WTC11 (cell line): ENCODE measurements around the gene RNF181. TPM values are rescaled to one million over a fixed set of nuclear protein-coding genes. Genes with fewer than 3 reads are reported as not detected.

ENCODE experiments used
- ATAC-seq: fragments of 200-7000 bp; cut with Tn5 transposase; 2 replicates; pipeline ENCODE4 v1.10.0; 2021; ENCODE audit warnings: mild to moderate bottlenecking, moderate library complexity
- CTCF ChIA-PET: fragments of 300-600 bp; sonication (Branson Sonifier 250); formaldehyde crosslinking; loops from one replicate; lab custom pipeline; 2021; ENCODE audit warnings: antibody characterized with exemption; lab: Charles Lee
- POLR2A ChIA-PET: fragments of 350-600 bp; sonication (Branson Sonifier 250); formaldehyde crosslinking; loops from one replicate; lab custom pipeline; 2021; ENCODE audit warnings: antibody characterized with exemption; lab: Charles Lee
- DNase-seq: peaks from one replicate; pipeline ENCODE4 v3.0.0; 2021; ENCODE audit warnings: low spot score
- H3K27ac Mint-ChIP-seq: 2 replicates; pipeline ENCODE4 v1.8.0; 2021; ENCODE audit warnings: mixed read lengths
- H3K27me3 Mint-ChIP-seq: 2 replicates; pipeline ENCODE4 v1.8.0; 2021; ENCODE audit warnings: low read depth, mild to moderate bottlenecking, moderate library complexity, mixed read lengths
- H3K36me3 Mint-ChIP-seq: 2 replicates; pipeline ENCODE4 v1.8.0; 2021; ENCODE audit warnings: mixed read lengths
- H3K4me1 Mint-ChIP-seq: 2 replicates; pipeline ENCODE4 v1.8.0; 2022; ENCODE audit warnings: mixed read lengths
- H3K4me3 Mint-ChIP-seq: 2 replicates; pipeline ENCODE4 v1.8.0; 2021; ENCODE audit warnings: mild to moderate bottlenecking, moderate library complexity, mixed read lengths
- H3K9me3 Mint-ChIP-seq: 2 replicates; pipeline ENCODE4 v1.8.0; 2021; ENCODE audit warnings: mixed read lengths
- ATF2 ChIP-seq: sonication (generic); formaldehyde crosslinking; IDR thresholded peaks from 2 replicates; pipeline ENCODE4 v1.8.1; 2022; ENCODE audit warnings: low read depth, missing genetic modification reagents, borderline replicate concordance
- E2F1 ChIP-seq: sonication (generic); formaldehyde crosslinking; IDR thresholded peaks from 2 replicates; pipeline ENCODE4 v1.8.0; 2022; ENCODE audit warnings: mild to moderate bottlenecking, missing genetic modification reagents
- ETV6 ChIP-seq: sonication (generic); formaldehyde crosslinking; IDR thresholded peaks from 2 replicates; pipeline ENCODE4 v1.8.1; 2022; ENCODE audit warnings: mild to moderate bottlenecking, missing genetic modification reagents
- GRHL2 ChIP-seq: fragments of 250-450 bp; sonication (Bioruptor Pico); IDR thresholded peaks from 2 replicates; pipeline ENCODE4 v1.8.0; 2022; ENCODE audit warnings: mild to moderate bottlenecking, moderate library complexity; ENCODE audit not compliant: insufficient replicate concordance, severe bottlenecking
- SMAD3 ChIP-seq: sonication (generic); formaldehyde crosslinking; IDR thresholded peaks from 2 replicates; pipeline ENCODE4 v1.8.0; 2022; ENCODE audit warnings: missing genetic modification reagents, mild to moderate bottlenecking, borderline replicate concordance
- STAT6 ChIP-seq: sonication (generic); formaldehyde crosslinking; conservative IDR thresholded peaks from 2 replicates; pipeline ENCODE4 v1.8.1; 2023; ENCODE audit warnings: mild to moderate bottlenecking, low read depth, missing genetic modification reagents, moderate library complexity
- TEAD4 ChIP-seq: sonication (generic); formaldehyde crosslinking; IDR thresholded peaks from 2 replicates; pipeline ENCODE4 v1.8.0; 2022; ENCODE audit warnings: mild to moderate bottlenecking, missing genetic modification reagents
- ZNF232 ChIP-seq: sonication (generic); formaldehyde crosslinking; IDR thresholded peaks from 2 replicates; pipeline ENCODE4 v1.8.0; 2022; ENCODE audit warnings: mild to moderate bottlenecking, missing genetic modification reagents
- ZNF423 ChIP-seq: fragments of 250-450 bp; sonication (Bioruptor Pico); IDR thresholded peaks from 2 replicates; pipeline ENCODE4 v2.1.2; 2022; ENCODE audit warnings: mild to moderate bottlenecking, moderate library complexity
- ZNF671 ChIP-seq: fragments of 250-450 bp; sonication (Bioruptor Pico); IDR thresholded peaks from 2 replicates; pipeline ENCODE4 v1.8.0; 2021; ENCODE audit warnings: mild to moderate bottlenecking
- ZSCAN18 ChIP-seq: fragments of 250-450 bp; sonication (Bioruptor Pico); IDR thresholded peaks from 2 replicates; pipeline ENCODE4 v2.1.2; 2022; ENCODE audit warnings: mild to moderate bottlenecking, moderate library complexity
- total RNA-seq: library from RNA; stranded (reverse); gene quantifications from 3 replicates; pipeline ENCODE4 v1.2.3, GENCODE V29; 2021

Gene RNF181
- total RNA-seq, 1 experiment from 2014 or later, result 95.4 TPM

- CTCF ChIA-PET, result no interaction called here
- POLR2A ChIA-PET, result interaction anchor here (1.0 kb wide), 1 partner anchor 29 kb away, joined by 3 read pairs; no protein-coding TSS in a partner anchor
- Mint-ChIP-seq H3K36me3 (peaks cover 24% of the 10 kb centered on the region), H3K9me3 (no peaks in the 10 kb centered on the region), H3K27ac (peak overlapping the region; percentile 57; the same call in 1 of the 2 replicates), H3K4me3 (no peak overlapping the region), H3K4me1 (peaks cover 19% of the 10 kb centered on the region), H3K27me3 (no peaks in the 10 kb centered on the region)
- TF ChIP-seq ZNF671, result no peak
- no peak for TF ChIP-seq ETV6 (CRISPR knock-in tag)
- TF ChIP-seq GRHL2, result no peak
- TF ChIP-seq ZNF423 (CRISPR knock-in tag), result no peak
- no peak for TF ChIP-seq ZNF232 (CRISPR knock-in tag)
- TF ChIP-seq ZSCAN18 (CRISPR knock-in tag), result no peak
- no peak for TF ChIP-seq STAT6 (CRISPR knock-in tag)
- TF ChIP-seq ATF2 (CRISPR knock-in tag), result no peak
- no peak for ATAC-seq
- no peak for DNase-seq
These were observed 12.0 kb downstream of the RNF181 start for GRCh38 chr2:85607268-85608215.

- Mint-ChIP-seq H3K4me1 (peaks cover 4% of the 10 kb centered on the region; the same call in 1 of the 2 replicates), H3K4me3 (peak overlapping the region; percentile 98), H3K36me3 (peaks cover 24% of the 10 kb centered on the region), H3K27ac (peak overlapping the region; percentile 96), H3K9me3 (no peaks in the 10 kb centered on the region), H3K27me3 (no peaks in the 10 kb centered on the region)
- POLR2A ChIA-PET, result interaction anchor here (0.6 to 1.4 kb wide), 7 partner anchors 9 to 193 kb away, joined by 3 to 8 read pairs (median 4); partner anchors contain the start of genes GGCX, SH2D6, TMEM150A and VAMP8
- CTCF ChIA-PET, result interaction anchor here (0.7 to 2.9 kb wide), 5 partner anchors 8 to 158 kb away, joined by 3 to 17 read pairs (median 3); partner anchors contain the start of gene TMEM150A
- DNase-seq, result no peak
- TF ChIP-seq E2F1, result no peak
- TF ChIP-seq TEAD4 (CRISPR knock-in tag), result 0 out of 2 replicates have a peak, but pooled peaks have one; percentile 38
- peak; percentile 54; the same call in 1 of the 2 replicates for TF ChIP-seq SMAD3 (CRISPR knock-in tag)
- TF ChIP-seq ZNF232 (CRISPR knock-in tag), result no peak
- no peak; the same call in 1 of the 2 replicates for ATAC-seq
These were observed 15.7 kb downstream of the RNF181 start for GRCh38 chr2:85611217-85611704.
